Mucosa of rectum (tissue), 2 donors: ENCODE measurements around the gene SERPINA12.
"Not testable (repeated sequence)": the region's sequence is repeated elsewhere in the genome, so short reads cannot be mapped to it uniquely, and the experiment has no call there.

ENCODE experiments used
- H3K27ac ChIP-seq, 2 donors: one replicate each; pipeline ENCODE4 v1.7.0; 2013; ENCODE audit warnings: inconsistent platforms in 2 of 2, low read depth in 2 of 2, low read length in 2 of 2
- H3K27me3 ChIP-seq, 2 donors: one replicate each; pipeline ENCODE4 v1.7.0; 2013; ENCODE audit warnings: low read length in 2 of 2; ENCODE audit not compliant: control insufficient read depth in 2 of 2, insufficient read depth in 2 of 2
- H3K36me3 ChIP-seq, 2 donors: one replicate each; pipeline ENCODE4 v1.7.0; 2013; ENCODE audit warnings: low read length in 2 of 2; ENCODE audit not compliant: control insufficient read depth in 2 of 2, insufficient read depth in 2 of 2
- H3K4me1 ChIP-seq, 2 donors: one replicate each; pipeline ENCODE4 v1.7.0; 2013; ENCODE audit warnings: low read length in 2 of 2, mild to moderate bottlenecking in 1 of 2; ENCODE audit not compliant: control insufficient read depth in 2 of 2, insufficient read depth in 2 of 2
- H3K4me3 ChIP-seq, 2 donors: one replicate each; pipeline ENCODE4 v1.7.0; 2013; ENCODE audit warnings: low read length in 2 of 2
- H3K9ac ChIP-seq, 2 donors: one replicate each; pipeline ENCODE4 v1.7.0; 2013; ENCODE audit warnings: low read length in 2 of 2, low read depth in 1 of 2, mild to moderate bottlenecking in 1 of 2
- H3K9me3 ChIP-seq, 2 donors: one replicate each; pipeline ENCODE4 v1.7.0; 2013; ENCODE audit warnings: low read length in 2 of 2; ENCODE audit not compliant: control insufficient read depth in 2 of 2
- donor health status: healthy.
- donor health status: Normal muscosa, but diverticular disease.

The SERPINA12 gene

DNA sequence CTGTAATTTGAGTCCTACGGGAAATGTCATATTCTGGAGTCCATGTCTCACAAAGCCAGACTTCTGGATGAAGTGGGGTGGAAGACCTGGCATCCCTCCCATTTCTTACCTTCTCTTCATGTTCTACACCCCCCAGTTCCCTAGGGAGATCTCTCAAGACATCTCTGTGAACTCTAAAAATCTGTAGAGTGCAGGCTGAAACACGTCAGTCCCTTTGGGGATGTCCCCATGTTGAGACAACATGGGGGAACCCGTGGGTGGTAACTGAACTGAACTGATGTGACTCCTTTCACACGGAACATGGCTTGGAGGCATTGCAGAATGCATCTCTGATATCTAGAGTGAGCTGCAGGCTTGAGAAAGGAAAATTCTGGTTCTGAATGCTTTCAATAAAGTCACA lies 15.2 kb downstream of the SERPINA12 start:
- Histone ChIP-seq H3K27ac (no peak overlapping the region), H3K27me3 (peaks cover 0 to 2% of the 10 kb centered on the region in 2 donors), H3K4me1 (no peaks in the 10 kb centered on the region), H3K9ac (no peak overlapping the region), H3K36me3 (no peaks in the 10 kb centered on the region), H3K4me3 (no peak overlapping the region), H3K9me3 (no peaks in the 10 kb centered on the region)

DNA sequence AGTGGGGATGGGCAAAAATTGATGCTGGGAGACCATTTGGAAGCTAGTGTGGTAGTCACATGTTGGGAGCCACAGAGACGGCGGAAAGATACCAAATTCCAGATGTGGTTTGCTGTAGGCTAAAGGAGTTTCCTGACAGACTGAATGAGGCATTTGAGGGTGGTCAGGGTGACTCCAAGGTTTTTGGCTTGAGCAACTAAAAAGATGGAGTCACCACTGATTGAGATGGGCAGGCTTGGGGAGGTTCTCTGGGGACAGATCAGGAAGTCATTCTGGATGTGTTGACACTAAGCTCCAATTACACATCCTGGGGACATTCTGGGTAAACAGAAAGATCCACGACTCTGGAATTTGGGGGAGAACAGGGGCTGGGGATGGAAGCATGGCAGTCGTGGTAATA lies 17.8 kb downstream of the SERPINA12 start:
- Histone ChIP-seq H3K27ac (no peak overlapping the region), H3K9ac (no peak overlapping the region), H3K36me3 (no peaks in the 10 kb centered on the region), H3K4me3 (no peak overlapping the region), H3K4me1 (no peaks in the 10 kb centered on the region), H3K9me3 (no peaks in the 10 kb centered on the region), H3K27me3 (peaks cover 0 to 7% of the 10 kb centered on the region in 2 donors)

DNA sequence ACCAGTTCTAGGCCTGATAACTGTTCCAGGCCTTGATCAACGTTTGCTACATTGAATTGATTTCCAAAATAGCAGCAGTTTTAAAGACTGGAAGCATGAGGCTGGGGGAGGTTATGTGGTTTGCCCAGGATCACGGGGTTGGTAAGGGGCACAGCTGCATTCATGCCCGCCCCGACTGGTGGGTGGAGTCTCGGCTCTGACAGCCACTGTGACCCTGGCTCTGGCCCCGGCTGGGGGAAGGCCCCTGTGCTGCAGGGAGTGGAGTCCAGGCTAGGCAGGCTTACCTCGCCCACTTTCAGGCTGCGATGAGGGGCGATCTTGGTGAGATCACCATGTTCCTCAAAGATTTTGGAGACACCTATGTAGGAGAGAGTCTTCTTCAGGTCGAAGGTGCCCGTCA lies 19.9 kb downstream of the SERPINA12 start:
- no peaks in the 10 kb centered on the region for H3K9me3 ChIP-seq
- no peak overlapping the region for H3K9ac ChIP-seq
- H3K4me1 ChIP-seq = peaks cover 0 to 6% of the 10 kb centered on the region in 2 donors
- no peaks in the 10 kb centered on the region for H3K36me3 ChIP-seq
- peaks cover 0 to 15% of the 10 kb centered on the region in 2 donors for H3K27me3 ChIP-seq
- H3K27ac ChIP-seq = no peak overlapping the region
- H3K4me3 ChIP-seq = no peak overlapping the region

DNA sequence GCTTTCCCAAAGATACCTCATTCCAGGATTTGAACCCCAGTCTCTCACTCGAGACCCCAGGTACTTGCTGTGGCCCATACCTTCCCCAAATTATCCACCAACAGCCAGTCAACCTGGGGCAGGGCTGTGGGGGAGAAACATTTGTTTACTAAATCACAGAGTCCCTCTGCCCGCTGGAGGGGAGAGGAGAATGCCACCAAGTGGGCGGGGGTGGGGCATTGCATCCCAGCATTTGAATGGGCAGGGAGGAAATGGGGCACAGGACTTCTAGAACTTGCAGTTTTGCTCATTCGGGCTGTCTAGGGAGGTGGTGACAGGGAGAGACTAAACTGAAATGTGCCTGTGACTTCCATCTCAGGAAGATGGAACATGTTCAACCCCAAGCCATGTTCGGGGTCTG lies 22.4 kb downstream of the SERPINA12 start:
- no peak overlapping the region for H3K4me3 ChIP-seq

DNA sequence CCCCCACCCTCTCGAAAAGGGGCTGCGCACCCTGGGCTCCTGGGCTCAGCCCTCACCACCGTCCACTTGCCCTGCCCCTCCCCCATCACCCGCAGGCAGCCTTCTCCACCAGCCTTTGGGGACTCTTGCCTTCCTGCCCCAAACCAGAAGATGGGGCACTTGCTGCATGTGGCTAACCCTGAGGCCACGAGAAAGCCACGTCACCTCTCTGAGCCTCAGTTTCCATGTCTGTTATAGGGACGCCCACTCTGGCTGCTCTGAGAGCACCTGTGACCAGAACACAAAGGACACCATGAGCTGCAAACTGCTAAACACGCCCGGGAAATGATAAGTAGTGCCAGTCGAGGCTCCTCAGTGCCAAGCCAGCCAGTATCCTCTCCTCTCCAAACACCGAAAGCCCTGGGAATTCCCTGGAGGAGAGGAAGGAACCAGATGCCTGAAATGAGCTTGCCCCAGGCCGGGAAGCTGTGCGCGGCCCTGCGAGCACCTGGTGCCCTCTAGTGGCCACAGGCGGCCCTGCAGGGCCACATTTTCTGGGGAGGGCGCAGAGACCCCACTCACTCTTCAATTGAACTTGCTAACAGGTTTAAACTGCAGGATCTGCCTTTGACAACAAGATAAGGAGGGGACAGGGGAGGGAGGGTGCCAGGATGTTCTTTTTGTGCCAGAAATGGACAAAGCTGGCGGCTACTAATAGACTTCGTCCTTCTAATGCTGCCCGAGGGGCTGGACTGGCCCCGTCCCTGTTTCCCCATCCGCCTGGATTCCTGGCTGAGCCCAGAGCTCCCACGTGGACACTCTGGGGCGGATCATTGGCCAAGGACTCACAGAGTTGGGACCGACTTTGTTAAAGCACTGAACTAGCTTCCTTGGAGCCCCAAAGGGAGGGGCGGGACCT lies 23.1 kb downstream of the SERPINA12 start:
- no peaks in the 10 kb centered on the region for H3K9me3 ChIP-seq
- H3K27me3 ChIP-seq = peaks cover 0 to 15% of the 10 kb centered on the region in 2 donors
- no peaks in the 10 kb centered on the region for H3K36me3 ChIP-seq
- H3K4me1 ChIP-seq = peaks cover 0 to 6% of the 10 kb centered on the region in 2 donors
- H3K27ac ChIP-seq = no peak overlapping the region
- H3K4me3 ChIP-seq = no peak overlapping the region
- H3K9ac ChIP-seq = no peak overlapping the region

More for the DNA sequence above, 22.4 kb downstream of the SERPINA12 start:
- Histone ChIP-seq H3K27me3 (peaks cover 0 to 15% of the 10 kb centered on the region in 2 donors), H3K36me3 (no peaks in the 10 kb centered on the region), H3K27ac (no peak overlapping the region), H3K4me1 (peaks cover 0 to 6% of the 10 kb centered on the region in 2 donors), H3K9ac (no peak overlapping the region), H3K9me3 (no peaks in the 10 kb centered on the region)

DNA sequence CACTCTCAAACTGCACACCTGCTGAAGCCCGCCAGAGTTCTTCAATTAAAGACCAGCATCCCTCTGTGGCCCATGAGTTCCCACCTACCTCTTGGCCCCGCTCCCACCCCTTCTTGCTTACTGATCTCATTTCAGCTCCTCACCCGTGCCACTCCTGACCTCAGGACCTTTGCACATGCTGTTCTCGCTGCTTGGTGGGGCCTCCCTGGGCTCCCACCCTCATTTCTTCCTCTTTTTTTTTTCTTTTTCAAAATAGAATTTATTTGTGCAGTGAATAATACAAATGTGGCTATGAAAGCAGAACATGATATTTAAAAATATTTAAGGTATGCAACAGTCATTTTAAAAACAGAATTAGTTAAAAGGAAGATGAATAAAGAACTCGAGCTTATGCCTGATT lies 24.8 kb downstream of the SERPINA12 start:
- Histone ChIP-seq H3K9ac (no peak overlapping the region), H3K27me3 (peaks cover 0 to 15% of the 10 kb centered on the region in 2 donors), H3K4me3 (no peak overlapping the region), H3K4me1 (peaks cover 0 to 6% of the 10 kb centered on the region in 2 donors), H3K27ac (no peak overlapping the region), H3K9me3 (no peaks in the 10 kb centered on the region), H3K36me3 (no peaks in the 10 kb centered on the region)

DNA sequence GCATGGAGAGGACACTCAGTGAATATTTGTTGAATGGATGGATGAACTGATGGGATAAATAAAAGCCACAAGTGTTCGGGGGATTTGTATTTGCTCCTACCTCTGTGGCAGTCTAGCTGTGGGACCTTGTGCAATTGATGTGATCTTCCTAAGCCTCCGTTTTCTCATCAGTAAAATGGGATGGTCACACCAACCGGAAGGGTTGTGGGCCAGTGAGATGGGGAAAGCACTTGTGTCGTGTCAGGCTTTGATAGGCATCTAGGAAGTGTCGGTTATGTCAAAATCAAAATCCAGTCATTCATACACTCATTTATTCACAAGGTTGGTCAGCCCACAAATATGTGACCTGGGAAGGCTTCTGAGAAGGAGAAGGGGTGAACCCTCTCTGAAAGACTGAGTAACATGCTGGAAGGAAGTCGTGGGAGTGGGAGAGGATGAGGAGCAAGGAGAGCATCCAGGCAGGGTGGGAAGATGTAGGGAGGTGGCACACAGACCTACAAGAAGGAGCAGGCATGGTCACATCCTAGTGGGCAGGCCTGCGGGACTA lies 25.5 kb downstream of the SERPINA12 start:
- no peaks in the 10 kb centered on the region for H3K36me3 ChIP-seq
- peaks cover 0 to 15% of the 10 kb centered on the region in 2 donors for H3K27me3 ChIP-seq
- no peak overlapping the region for H3K9ac ChIP-seq
- H3K27ac ChIP-seq = no peak overlapping the region
- no peak overlapping the region for H3K4me3 ChIP-seq
- H3K4me1 ChIP-seq = peaks cover 0 to 6% of the 10 kb centered on the region in 2 donors
- H3K9me3 ChIP-seq = no peaks in the 10 kb centered on the region

DNA sequence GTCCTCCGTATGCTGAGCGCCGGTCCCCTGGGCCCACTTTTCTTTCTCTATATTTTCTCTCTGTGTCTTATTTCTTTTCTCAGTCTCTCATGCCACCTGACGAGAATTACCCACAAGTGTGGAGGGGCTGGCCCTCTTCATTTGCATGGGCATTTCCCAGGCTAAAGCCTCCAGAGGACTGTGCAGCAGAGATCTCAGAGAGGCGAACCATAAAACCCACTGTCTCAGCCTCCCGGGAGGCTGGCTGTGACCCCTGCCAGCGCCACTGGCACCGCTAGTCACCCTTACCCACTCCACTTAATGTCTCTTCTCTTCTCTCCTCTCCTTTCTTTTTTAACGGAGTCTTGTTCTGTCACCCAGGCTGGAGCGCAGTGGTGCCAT lies 26.2 kb downstream of the SERPINA12 start:
- Histone ChIP-seq H3K27me3 (peaks cover 0 to 15% of the 10 kb centered on the region in 2 donors), H3K4me3 (no peak overlapping the region), H3K36me3 (no peaks in the 10 kb centered on the region), H3K9ac (no peak overlapping the region), H3K9me3 (no peaks in the 10 kb centered on the region), H3K4me1 (peaks cover 0 to 6% of the 10 kb centered on the region in 2 donors), H3K27ac (no peak overlapping the region)

DNA sequence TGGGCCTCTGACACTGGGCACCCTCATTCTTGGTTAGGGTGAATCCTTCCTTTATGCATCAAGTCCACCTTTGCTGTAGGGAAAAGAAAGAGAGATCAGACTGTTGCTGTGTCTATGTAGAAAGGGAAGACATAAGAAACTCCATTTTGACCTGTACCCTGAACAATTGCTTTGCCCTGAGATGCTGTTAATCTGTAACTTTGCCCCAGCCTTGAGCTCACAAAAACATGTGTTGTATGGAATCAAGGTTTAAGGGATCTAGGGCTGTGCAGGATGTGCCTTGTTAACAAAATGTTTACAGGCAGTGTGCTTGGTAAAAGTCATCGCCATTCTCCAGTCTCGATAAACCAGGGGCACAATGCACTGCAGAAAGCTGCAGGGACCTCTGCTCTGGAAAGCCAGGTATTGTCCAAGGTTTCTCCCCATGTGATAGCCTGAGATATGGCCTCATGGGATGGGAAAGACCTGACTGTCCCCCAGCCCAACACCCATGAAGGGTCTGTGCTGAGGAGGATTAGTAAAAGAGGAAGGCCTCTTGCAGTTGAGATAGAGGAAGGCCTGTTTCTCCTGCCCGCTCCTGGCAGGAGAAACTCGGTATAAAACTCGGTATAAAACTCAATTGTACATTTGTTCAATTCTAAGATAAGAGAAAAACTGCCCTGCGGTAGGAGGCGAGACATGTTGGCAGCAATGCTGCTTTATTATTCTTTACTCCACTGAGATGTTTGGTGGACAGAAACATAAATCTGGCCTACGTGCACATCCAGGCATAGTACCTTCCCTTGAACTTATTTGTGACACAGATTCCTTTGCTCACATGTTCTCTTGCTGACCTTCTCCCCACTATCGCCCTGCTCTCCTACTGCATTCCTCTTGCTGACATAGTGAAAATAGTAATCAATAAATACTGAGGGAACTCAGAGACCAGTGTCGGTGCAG lies 26.9 kb downstream of the SERPINA12 start:
- H3K4me1 ChIP-seq, H3K9ac ChIP-seq, H3K9me3 ChIP-seq, H3K27ac ChIP-seq, H3K36me3 ChIP-seq, H3K4me3 ChIP-seq: not testable (repeated sequence)
- H3K27me3 ChIP-seq = peaks cover 0 to 15% of the 10 kb centered on the region in 2 donors
